Stomach (tissue), 4 donors: ENCODE data around the gene CDK11B.
"Not testable (repeated sequence)": the region's sequence is repeated elsewhere in the genome, so short reads cannot be mapped to it uniquely, and the experiment has no call there.

Source experiments
- EP300 ChIP-seq: sonication (generic); formaldehyde crosslinking; IDR thresholded peaks from one replicate; pipeline ENCODE4 v1.6.1; 2017; ENCODE audit warnings: antibody characterized with exemption
- POLR2A ChIP-seq, 4 donors: fragments of 450-650 bp; IDR thresholded peaks; one replicate each; pipeline ENCODE4 v1.6.1; 2016; ENCODE audit warnings: antibody characterized with exemption in 4 of 4, control low read depth in 2 of 4, mild to moderate bottlenecking in 1 of 4, moderate library complexity in 1 of 4
- POLR2AphosphoS5 ChIP-seq, 3 donors: sonication (generic); formaldehyde crosslinking; IDR thresholded peaks; one replicate each; pipeline ENCODE4 v1.6.1; 2016; ENCODE audit warnings: antibody characterized with exemption in 3 of 3
- TF ChIP-seq, protein P1 (sequence below), 7 experiments: fragments of 450-650 bp in 4 of 7; fragments of 200-600 bp in 3 of 7; sonication (generic) in 3 of 7; IDR thresholded peaks; one replicate each; pipeline ENCODE4 v1.5.1; 2016 to 2019; ENCODE audit warnings: antibody characterized with exemption in 7 of 7, control low read depth in 2 of 7, mild to moderate bottlenecking in 1 of 7

DNA sequence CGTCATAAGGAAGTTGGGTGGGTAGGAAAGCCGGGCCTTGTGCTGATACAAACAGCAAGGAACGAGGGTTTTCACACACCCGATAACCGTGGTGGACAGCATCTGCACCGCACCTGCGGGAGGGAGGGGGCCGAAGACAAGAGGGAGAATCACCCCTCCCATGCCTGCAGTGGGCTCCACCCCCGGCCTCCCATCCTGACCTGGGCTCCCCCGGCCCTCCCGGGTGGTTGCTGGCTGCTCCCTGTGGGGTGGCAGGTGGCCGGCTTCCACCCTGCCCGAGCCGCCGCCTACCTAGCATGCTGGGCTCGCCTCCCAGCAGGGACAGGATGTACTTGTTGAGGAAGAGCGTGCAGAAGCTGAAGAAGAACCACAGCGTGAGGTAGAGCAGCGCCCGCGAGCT is 17.3 kb upstream of the CDK11B start:
- TF ChIP-seq, protein P1, sequence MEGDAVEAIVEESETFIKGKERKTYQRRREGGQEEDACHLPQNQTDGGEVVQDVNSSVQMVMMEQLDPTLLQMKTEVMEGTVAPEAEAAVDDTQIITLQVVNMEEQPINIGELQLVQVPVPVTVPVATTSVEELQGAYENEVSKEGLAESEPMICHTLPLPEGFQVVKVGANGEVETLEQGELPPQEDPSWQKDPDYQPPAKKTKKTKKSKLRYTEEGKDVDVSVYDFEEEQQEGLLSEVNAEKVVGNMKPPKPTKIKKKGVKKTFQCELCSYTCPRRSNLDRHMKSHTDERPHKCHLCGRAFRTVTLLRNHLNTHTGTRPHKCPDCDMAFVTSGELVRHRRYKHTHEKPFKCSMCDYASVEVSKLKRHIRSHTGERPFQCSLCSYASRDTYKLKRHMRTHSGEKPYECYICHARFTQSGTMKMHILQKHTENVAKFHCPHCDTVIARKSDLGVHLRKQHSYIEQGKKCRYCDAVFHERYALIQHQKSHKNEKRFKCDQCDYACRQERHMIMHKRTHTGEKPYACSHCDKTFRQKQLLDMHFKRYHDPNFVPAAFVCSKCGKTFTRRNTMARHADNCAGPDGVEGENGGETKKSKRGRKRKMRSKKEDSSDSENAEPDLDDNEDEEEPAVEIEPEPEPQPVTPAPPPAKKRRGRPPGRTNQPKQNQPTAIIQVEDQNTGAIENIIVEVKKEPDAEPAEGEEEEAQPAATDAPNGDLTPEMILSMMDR (IDR thresholded peaks at IDR 0.05), result not testable (repeated sequence)
- TF ChIP-seq POLR2A (IDR thresholded peaks at IDR 0.05); EP300; POLR2AphosphoS5 (IDR thresholded peaks at IDR 0.05): not testable (repeated sequence)
